OCI-LY1 (cell line): ENCODE results near the gene ADAMTS3.

Experiments used
- H2AFZ ChIP-seq: fragments of 200-600 bp; sonication (generic), shearing (Covaris generic); 2 replicates; pipeline ENCODE4 v1.6.0; 2014; ENCODE audit warnings: antibody characterized with exemption, mild to moderate bottlenecking, low read length
- H3F3A ChIP-seq: fragments of 200-600 bp; sonication (generic), shearing (Covaris generic); 2 replicates; pipeline ENCODE4 v1.6.0; 2014; ENCODE audit warnings: mild to moderate bottlenecking, antibody characterized with exemption, low read length, moderate library complexity; ENCODE audit not compliant: insufficient read depth
- H3K27ac ChIP-seq: fragments of 200-600 bp; sonication (generic); 2 replicates; pipeline ENCODE4 v1.5.1; 2014; ENCODE audit warnings: low read length, mixed run types, mild to moderate bottlenecking, low read depth; ENCODE audit not compliant: poor library complexity, severe bottlenecking
- H3K27me3 ChIP-seq: fragments of 200-600 bp; sonication (generic); 2 replicates; pipeline ENCODE4 v1.6.0; 2014; ENCODE audit warnings: antibody characterized with exemption, mild to moderate bottlenecking, low read length, moderate library complexity; ENCODE audit not compliant: insufficient read depth
- H3K36me3 ChIP-seq: fragments of 200-600 bp; sonication (generic); 2 replicates; pipeline ENCODE4 v1.6.1; 2014; ENCODE audit warnings: mild to moderate bottlenecking, antibody characterized with exemption, low read length, moderate library complexity, mixed read lengths; ENCODE audit not compliant: insufficient read depth
- H3K4me1 ChIP-seq: fragments of 200-600 bp; sonication (generic); 2 replicates; pipeline ENCODE4 v1.5.1; 2014; ENCODE audit warnings: mild to moderate bottlenecking, low read length, moderate library complexity; ENCODE audit not compliant: insufficient read depth, severe bottlenecking
- H3K4me2 ChIP-seq: fragments of 200-600 bp; sonication (generic), shearing (Covaris generic); 2 replicates; pipeline ENCODE4 v1.6.1; 2014; ENCODE audit warnings: low read length
- H3K4me3 ChIP-seq: fragments of 200-600 bp; sonication (generic); 2 replicates; pipeline ENCODE4 v1.5.1; 2014; ENCODE audit warnings: low read length, low read depth, mild to moderate bottlenecking, mixed read lengths; ENCODE audit not compliant: poor library complexity, severe bottlenecking
- H3K79me2 ChIP-seq: fragments of 200-600 bp; shearing (Covaris generic); 2 replicates; pipeline ENCODE4 v1.6.1; 2016; ENCODE audit warnings: mixed run types, low read length, mixed read lengths; ENCODE audit not compliant: insufficient read depth
- H3K9ac ChIP-seq: fragments of 200-600 bp; sonication (generic), shearing (Covaris generic); 2 replicates; pipeline ENCODE4 v1.6.1; 2014; ENCODE audit warnings: mild to moderate bottlenecking, low read length, mixed read lengths
- H3K9me2 ChIP-seq: fragments of 200-600 bp; sonication (generic), shearing (Covaris generic); 2 replicates; pipeline ENCODE4 v1.6.1; 2014; ENCODE audit warnings: low read depth, mild to moderate bottlenecking, low read length, mixed read lengths
- H3K9me3 ChIP-seq: fragments of 200-600 bp; shearing (Covaris generic); 2 replicates; pipeline ENCODE4 v1.6.1; 2014; ENCODE audit warnings: low read length, mixed read lengths
- H4K20me1 ChIP-seq: fragments of 200-600 bp; sonication (generic), shearing (Covaris generic); 2 replicates; pipeline ENCODE4 v1.6.0; 2016; ENCODE audit warnings: mild to moderate bottlenecking, low read length; ENCODE audit not compliant: insufficient read depth
- EZH2 ChIP-seq: fragments of 200-600 bp; sonication (generic), shearing (Covaris generic); IDR thresholded peaks from 2 replicates; pipeline ENCODE4 v1.8.0; 2017; ENCODE audit warnings: borderline replicate concordance, mixed run types, mild to moderate bottlenecking, antibody characterized with exemption, low read length, moderate library complexity, mixed read lengths
- TF ChIP-seq, protein P1 (sequence below): fragments of 200-600 bp; sonication (generic), shearing (Covaris generic); IDR thresholded peaks from 2 replicates; pipeline ENCODE4 v1.5.1; 2017; ENCODE audit warnings: mild to moderate bottlenecking, antibody characterized with exemption, low read length, moderate library complexity, mixed read lengths

ADAMTS3 gene

GRCh38 chr4:72558655-72559054 is 10.4 kb downstream of the ADAMTS3 start:
- TF ChIP-seq, protein P1, sequence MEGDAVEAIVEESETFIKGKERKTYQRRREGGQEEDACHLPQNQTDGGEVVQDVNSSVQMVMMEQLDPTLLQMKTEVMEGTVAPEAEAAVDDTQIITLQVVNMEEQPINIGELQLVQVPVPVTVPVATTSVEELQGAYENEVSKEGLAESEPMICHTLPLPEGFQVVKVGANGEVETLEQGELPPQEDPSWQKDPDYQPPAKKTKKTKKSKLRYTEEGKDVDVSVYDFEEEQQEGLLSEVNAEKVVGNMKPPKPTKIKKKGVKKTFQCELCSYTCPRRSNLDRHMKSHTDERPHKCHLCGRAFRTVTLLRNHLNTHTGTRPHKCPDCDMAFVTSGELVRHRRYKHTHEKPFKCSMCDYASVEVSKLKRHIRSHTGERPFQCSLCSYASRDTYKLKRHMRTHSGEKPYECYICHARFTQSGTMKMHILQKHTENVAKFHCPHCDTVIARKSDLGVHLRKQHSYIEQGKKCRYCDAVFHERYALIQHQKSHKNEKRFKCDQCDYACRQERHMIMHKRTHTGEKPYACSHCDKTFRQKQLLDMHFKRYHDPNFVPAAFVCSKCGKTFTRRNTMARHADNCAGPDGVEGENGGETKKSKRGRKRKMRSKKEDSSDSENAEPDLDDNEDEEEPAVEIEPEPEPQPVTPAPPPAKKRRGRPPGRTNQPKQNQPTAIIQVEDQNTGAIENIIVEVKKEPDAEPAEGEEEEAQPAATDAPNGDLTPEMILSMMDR = no peak
- TF ChIP-seq EZH2 = no peak
- Histone ChIP-seq H3K27ac (no peak overlapping the region), H3K4me2 (no peak overlapping the region), H3K9ac (no peak overlapping the region), H3K9me3 (no peaks in the 10 kb centered on the region), H3K9me2 (no peaks in the 10 kb centered on the region), H3F3A (no peaks in the 10 kb centered on the region), H3K27me3 (no peaks in the 10 kb centered on the region), H3K4me3 (no peak overlapping the region), H2AFZ (no peak overlapping the region), H4K20me1 (no peaks in the 10 kb centered on the region), H3K79me2 (no peaks in the 10 kb centered on the region), H3K36me3 (no peaks in the 10 kb centered on the region), H3K4me1 (no peaks in the 10 kb centered on the region)

DNA sequence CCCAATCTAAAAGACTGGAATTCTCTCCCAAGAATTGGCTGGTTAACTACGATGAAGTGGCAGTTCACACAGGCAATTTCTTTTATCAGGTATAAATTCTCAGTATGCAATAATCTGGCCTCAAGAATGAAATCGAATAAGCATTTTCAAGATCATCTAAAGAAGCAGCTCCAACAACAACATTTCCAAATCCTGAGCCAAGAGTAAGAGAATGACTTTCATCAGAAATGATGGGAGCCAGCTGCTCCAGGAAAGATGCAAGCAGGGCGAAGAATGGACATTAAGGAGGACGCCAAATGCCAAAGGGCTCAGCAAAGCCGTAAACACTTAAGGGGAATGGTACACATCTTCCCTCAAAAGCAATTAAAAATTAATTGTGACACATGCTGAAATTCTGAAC is 12.0 kb downstream of the ADAMTS3 start:
- Histone ChIP-seq H2AFZ (no peak overlapping the region), H4K20me1 (no peaks in the 10 kb centered on the region), H3K4me2 (no peak overlapping the region), H3K36me3 (no peaks in the 10 kb centered on the region), H3K4me3 (no peak overlapping the region), H3K27ac (no peak overlapping the region), H3F3A (no peaks in the 10 kb centered on the region), H3K79me2 (no peaks in the 10 kb centered on the region), H3K9me3 (no peaks in the 10 kb centered on the region), H3K9me2 (no peaks in the 10 kb centered on the region), H3K9ac (no peak overlapping the region), H3K4me1 (no peaks in the 10 kb centered on the region), H3K27me3 (no peaks in the 10 kb centered on the region)
- TF ChIP-seq, protein P1 = no peak
- no peak for TF ChIP-seq EZH2

DNA sequence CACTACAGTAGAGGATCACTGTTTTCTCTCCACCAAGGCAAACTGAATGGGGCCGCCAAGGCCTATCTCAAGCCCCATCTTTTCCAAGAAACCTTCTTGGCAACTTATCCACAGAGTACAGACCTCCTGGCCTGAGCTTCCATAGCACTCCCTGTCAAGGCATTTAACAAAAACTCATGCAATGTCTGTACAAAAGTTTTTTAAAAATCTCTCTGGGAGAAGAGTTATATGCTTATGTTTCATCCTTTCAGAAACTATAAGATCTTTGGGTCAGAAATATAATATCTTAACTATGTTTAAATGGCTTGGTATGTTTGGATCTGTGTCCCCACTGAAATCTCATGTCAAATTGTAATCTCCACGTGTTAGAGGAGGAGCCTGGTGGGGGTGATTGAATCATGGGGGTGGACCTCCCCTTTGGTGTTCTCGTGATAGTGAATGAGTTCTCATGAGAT is 13.6 kb downstream of the ADAMTS3 start:
- H3K36me3 ChIP-seq = no peaks in the 10 kb centered on the region
- no peaks in the 10 kb centered on the region for H3K4me1 ChIP-seq
- H4K20me1 ChIP-seq = no peaks in the 10 kb centered on the region
- no peak overlapping the region for H3K9ac ChIP-seq
- no peak overlapping the region for H3K4me3 ChIP-seq
- no peak overlapping the region for H3K27ac ChIP-seq
- no peaks in the 10 kb centered on the region for H3K9me2 ChIP-seq
- no peaks in the 10 kb centered on the region for H3K79me2 ChIP-seq
- no peaks in the 10 kb centered on the region for H3F3A ChIP-seq
- H3K9me3 ChIP-seq = no peaks in the 10 kb centered on the region
- no peaks in the 10 kb centered on the region for H3K27me3 ChIP-seq
- H2AFZ ChIP-seq = no peak overlapping the region
- no peak overlapping the region for H3K4me2 ChIP-seq
- TF ChIP-seq, protein P1 = no peak
- no peak for TF ChIP-seq EZH2
